ENCODE data around the gene CDAN1.
"Not testable (repeated sequence)": the region's sequence is repeated elsewhere in the genome, so short reads cannot be mapped to it uniquely, and the experiment has no call there.

CDAN1 gene

DNA sequence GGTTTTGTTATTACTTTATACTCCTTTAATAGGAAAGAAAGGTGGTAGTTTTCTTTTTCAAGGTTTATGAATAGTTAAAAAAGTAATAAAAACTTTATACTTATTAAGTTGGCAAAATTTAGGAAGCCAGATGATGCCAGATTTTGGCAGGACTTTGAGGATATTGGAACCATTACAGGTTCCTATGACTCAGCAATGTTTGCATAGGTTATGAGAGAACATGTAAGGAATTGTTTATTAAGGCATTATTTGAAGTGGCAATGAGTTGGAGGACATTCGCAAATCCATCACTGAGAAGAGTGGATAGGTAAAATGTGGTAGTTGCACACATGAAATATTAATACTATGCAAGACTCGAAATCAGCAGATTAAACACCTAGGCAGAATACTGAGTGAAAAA is 29.9 kb downstream of the CDAN1 start:
- no peak for DNase-seq (ENCODE audit: low read depth in 2 of 2)

DNA sequence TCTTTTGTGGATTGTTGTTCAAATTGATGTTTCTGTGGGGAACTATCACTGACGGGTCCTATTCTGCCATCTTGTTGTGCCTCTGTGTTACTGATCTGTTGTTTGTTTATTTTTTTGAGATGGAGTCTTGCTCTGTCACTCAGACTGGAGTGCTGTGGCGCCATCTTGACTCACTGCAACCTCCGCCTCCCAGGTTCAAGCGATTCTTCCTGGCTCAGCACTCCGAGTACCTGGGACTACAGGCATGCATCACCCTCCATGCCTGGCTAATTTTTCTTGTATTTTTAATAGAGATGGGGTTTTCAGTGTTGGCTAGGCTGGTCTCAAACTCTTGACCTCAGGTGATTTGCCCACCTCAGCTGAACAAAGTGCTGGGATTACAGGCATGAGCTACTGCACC is 31.6 kb downstream of the CDAN1 start:
- DNase-seq (ENCODE audit: low read depth in 2 of 2) = no peak

DNA sequence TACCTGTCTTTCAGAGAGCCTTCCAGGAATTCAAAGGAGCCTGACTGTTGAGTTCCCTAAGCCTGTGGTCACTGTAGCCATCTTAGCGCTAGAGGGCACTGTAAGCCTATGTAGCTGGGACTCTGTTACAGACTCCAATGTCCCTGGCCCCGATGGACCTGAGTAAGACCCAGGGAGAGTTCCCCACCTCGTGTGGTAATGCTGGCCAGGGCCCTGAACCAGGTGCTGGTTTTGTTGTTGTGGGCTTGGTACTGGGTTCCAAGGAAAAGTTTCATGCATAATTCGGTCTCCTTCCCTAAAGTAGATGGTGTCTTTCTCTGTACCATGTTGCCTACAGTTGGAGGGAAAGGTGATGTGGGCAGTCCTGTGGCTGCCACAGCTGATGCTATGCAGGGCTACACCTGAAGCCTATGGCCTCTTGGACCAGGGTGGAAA is 32.4 kb downstream of the CDAN1 start:
- DNase-seq (ENCODE audit: low read depth in 2 of 2) = peak; percentile 19 to 25

DNA sequence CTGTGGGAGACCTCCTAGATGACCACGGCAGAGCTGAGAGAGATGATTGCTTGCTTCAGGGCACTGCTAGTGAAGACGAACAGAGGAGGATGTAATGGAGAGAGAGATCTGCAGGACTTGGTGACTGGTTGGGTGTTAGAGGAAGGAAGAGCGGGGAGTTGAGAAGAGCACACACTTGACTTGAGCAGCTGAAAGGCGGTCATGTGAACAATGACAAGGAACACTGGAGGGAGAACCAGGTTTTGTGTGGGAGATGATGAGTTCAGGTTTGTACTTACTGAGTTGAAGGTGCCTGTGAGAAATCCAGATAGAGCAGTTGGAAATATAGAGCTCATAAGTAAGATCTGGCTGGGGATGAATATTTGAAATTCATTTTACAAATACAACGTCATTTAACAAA is 40.3 kb downstream of the CDAN1 start:
- DNase-seq (ENCODE audit: low read depth in 2 of 2) = no peak

DNA sequence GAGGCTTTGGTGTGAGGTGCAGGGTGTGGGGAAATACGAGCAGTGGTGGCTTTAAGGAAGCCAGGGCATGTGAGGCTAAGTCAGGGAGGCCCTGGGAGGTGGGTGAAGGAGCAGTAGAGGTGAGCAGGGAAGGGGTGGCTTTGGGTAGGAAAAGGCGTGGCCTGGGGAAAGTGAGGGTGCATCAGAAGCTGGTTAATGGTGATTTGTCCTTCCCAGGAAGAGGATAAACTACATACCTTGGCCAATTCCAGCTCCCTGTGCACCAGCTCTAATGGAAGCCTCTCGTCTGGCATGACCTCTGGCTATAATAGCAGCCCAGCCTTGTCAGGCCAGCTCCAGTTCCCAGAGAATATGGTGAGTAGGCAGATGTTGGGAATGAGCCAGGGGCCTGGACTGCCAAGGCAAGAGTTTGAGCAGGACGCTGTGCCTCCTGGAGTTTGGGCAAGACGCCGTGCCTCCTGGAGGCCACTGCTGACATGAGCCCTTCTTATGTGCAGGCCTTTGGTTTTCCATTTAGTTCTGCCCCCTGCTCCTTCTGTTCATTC is 41.3 kb downstream of the CDAN1 start:
- DNase-seq (ENCODE audit: low read depth in 2 of 2) = no peak

DNA sequence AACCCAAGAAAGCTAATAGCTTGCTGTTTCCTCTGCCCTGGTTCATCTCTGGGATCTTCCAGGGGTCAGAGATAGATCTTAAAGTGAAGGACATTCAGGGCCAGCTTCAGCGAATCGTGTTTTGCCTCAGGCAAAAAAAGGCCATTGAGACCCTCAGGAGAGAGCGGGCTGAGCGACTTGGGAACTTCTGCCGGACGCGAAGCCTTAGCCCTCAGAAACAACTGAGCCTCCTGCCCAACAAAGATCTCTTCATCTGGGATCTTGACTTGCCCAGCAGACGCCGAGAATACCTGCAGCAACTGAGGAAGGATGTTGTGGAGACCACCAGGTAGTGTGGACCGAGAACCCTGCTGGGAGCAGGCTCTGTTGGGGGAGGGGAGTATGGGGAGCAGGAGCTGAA is 42.5 kb downstream of the CDAN1 start:
- no peak for DNase-seq (ENCODE audit: low read depth in 2 of 2)

DNA sequence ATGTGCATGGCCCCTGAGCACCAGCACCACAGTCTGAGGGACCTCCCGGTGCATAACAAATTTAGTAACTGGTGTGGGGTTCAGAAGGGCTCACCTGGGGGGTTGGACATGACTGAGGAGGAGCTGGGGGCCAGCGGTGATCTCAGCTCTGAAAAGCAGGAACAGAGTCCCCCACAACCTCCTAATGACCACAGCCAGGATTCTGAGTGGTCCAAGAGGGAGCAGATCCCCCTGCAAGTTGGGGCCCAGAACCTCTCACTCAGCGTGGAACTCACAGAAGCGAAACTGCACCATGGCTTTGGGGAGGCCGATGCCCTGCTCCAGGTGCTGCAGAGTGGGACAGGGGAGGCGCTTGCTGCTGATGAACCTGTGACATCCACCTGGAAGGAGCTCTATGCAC is 43.0 kb downstream of the CDAN1 start:
- DNase-seq (ENCODE audit: low read depth in 2 of 2) = no peak

DNA sequence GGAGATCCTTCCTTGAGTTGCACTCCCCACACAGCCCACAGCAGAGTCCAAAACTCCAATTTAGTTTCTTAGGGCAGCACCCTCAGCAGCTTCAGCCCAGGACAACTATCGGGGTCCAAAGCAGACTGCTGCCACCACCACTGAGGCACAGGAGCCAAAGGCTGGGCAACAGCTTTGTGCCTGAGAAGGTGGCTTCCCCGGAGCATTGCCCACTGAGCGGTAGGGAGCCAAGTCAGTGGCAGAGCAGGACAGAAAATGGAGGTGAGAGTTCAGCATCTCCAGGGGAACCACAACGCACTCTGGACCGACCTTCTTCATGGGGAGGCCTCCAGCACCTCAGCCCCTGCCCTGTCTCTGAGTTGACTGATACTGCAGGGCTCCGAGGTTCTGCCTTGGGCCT is 43.4 kb downstream of the CDAN1 start:
- no peak for DNase-seq (ENCODE audit: low read depth in 2 of 2)

DNA sequence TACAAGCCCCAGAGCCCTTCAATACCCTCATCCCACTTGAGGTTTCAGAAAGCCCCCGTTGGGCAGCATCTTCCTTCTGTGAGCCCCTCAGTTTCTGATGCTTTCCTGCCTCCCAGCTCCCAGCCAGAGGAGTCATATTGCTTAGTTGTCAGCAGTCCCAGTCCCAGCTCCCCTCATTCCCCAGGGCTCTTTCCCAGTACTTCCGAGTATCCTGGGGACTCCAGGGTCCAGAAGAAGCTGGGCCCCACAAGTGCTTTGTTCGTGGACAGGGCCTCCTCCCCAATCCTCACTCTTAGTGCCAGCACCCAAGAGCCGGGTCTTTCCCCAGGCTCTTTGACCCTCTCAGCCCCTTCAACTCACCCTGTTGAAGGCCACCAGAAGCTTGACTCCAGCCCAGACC is 43.9 kb downstream of the CDAN1 start:
- no peak for DNase-seq (ENCODE audit: low read depth in 2 of 2)

DNA sequence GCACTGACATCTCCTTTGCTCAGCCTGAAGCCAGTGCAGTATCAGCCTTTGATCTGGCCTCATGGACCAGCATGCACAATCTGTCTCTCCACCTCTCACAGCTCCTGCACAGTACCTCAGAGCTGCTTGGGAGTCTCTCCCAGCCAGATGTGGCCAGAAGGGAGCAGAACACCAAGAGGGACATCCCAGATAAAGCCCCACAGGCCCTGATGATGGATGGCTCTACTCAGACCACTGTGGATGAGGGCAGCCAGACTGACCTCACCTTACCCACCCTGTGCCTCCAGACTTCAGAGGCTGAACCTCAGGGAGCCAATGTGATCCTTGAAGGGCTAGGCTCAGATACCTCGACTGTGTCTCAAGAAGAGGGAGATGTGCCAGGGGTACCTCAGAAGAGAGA is 44.4 kb downstream of the CDAN1 start:
- DNase-seq (ENCODE audit: low read depth in 2 of 2) = no peak

DNA sequence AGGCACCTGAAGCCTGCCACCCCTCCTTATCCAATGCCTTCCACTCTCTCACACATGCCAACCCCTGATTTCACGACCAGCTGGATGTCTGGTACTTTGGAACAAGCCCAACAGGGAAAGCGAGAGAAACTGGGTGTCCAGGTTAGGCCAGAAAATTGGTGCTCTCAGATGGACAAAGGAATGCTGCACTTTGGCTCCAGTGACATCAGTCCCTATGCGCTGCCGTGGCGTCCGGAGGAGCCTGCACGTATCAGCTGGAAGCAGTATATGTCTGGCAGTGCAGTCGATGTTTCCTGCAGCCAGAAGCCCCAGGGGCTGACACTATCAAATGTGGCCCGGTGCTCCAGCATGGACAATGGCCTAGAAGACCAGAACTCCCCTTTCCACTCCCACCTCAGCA is 45.2 kb downstream of the CDAN1 start:
- no peak for DNase-seq (ENCODE audit: low read depth in 2 of 2)

DNA sequence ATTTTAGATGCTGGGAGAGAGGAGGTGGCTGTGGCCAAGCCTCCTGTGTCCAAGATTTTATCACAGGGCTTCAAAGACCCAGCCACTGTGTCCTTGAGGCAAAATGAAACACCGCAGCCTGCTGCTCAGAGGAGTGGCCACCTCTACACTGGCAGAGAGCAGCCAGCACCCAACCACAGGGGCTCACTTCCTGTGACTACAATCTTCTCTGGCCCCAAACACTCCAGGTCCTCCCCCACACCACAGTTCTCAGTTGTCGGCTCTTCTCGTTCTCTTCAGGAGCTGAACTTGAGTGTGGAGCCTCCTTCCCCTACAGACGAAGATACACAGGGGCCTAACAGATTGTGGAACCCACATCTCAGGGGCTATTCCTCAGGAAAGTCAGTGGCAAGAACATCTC is 45.6 kb downstream of the CDAN1 start:
- no peak for DNase-seq (ENCODE audit: low read depth in 2 of 2)

DNA sequence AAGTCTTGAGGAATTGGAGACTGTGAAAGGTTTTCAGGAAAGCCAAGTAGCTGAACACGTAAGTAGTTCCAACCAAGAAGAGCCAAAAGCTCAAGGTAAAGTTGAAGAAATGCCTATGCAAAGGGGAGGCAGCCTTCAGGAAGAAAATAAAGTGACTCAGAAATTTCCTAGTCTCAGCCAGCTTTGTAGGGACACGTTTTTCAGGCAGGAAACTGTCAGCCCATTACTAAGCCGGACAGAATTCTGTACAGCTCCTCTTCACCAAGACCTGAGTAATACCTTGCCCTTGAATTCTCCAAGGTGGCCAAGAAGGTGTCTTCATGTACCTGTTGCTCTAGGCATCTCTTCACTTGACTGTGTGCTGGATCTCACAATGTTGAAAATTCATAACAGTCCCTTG is 48.6 kb downstream of the CDAN1 start:
- no peak for DNase-seq (ENCODE audit: low read depth in 2 of 2)

DNA sequence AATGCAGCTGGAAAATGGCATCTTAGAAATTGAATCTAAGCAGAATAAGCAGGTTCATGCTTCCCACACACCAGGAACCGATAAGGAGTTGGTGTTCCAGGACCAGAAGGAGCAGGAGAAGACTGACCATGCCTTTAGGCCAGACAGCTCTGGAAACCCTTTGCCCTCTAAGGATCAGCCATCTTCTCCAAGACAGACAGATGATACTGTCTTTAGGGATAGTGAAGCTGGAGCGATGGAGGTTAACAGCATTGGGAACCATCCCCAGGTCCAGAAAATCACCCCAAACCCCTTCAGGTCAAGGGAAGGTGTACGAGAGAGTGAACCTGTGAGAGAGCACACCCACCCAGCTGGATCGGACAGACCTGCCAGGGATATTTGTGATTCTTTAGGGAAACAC is 49.2 kb downstream of the CDAN1 start:
- DNase-seq (ENCODE audit: low read depth in 2 of 2) = no peak

DNA sequence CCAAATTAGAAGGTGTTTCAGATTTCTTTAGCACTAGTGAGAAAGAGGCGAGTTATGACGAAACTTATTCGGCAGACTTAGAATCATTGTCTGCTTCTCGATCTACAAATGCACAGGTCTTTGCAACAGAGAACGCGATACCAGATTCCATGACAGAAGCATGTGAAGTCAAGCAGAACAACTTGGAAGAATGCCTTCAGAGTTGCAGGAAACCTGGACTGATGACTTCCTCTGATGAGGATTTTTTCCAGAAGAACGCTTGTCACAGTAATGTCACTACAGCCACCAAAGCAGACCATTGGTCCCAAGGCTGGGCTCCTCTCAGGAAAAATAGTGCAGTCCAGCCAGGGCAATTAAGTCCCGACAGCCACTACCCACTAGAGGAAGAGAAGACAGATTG is 50.6 kb downstream of the CDAN1 start:
- no peak for DNase-seq (ENCODE audit: low read depth in 2 of 2)

DNA sequence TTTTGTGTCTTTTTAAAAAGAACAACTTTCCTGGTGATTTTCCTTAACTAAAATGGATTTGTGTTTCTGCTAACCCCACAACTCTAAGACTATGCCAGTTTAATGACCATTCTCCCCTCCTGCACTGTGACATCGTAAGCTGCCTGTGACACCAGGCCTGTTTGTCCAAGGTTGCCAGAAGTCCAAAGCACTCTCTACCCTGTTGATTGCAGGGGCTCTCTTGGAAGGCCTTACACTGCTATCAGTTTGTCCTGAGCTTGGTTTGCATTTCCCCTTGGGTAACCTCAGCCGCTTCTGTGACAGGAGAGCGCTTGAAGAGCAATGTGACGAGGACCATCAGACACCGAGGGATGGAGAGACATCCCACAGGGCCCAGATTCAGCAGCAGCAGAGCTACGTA is 55.8 kb downstream of the CDAN1 start:
- no peak for DNase-seq (ENCODE audit: low read depth in 2 of 2)

DNA sequence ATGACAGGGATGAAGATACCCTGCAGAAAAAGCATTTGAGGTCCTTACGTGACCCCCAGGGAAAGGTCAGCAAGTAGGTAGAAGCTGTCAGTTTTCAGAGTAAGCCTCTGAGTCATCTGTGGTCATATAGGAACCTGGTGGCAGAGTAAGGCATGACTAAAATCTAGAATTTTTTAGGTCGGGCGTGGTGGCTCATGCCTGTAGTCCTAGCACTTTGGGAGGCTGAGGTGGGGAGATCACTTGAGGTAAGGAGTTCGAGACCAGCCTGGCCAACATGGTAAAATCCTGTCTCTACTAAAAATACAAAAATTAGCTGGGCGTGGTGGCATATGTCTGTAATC is 56.8 kb downstream of the CDAN1 start:
- not testable (repeated sequence) for DNase-seq (ENCODE audit: low read depth in 2 of 2)

DNA sequence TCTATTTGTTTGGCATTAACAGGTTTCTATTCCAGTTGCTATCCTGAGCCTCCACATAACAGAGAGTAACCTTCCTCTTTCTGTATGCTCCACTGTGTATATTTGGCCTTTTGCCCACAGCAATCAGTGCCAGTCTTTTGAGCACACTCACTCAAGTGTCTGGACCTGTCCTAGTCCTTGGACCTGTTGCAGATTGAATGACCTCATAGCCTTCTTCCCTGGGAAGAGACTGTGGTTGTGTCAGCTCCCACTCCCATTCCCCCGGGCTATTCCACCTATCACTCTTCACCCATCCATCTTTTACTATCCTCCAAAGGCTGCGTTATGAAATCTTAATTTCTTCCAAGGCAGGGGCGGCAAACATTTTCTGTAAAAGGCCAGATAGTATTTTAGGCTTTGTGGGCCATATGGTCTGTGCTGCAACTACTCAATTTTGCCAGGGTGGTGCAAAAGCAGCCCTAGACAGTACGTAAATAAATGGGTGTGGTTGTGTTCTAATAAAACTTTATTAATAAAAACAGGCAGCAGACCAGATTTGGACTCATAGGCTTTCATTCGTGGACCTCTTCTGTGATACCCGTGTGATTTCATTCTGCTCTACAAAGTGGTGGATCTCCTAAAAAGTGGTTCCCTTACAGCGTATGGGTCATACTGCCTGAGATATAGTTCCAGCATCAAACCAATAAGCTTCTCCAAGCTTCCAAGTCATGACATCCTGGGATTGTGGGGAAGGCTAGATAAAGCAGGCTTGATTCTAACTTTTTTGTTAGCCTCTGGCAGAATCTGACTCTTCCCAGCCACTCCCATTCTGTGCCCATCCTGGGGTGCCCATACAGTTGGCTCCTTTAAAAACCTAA is 57.4 kb downstream of the CDAN1 start:
- DNase-seq (ENCODE audit: low read depth in 2 of 2) = no peak

DNA sequence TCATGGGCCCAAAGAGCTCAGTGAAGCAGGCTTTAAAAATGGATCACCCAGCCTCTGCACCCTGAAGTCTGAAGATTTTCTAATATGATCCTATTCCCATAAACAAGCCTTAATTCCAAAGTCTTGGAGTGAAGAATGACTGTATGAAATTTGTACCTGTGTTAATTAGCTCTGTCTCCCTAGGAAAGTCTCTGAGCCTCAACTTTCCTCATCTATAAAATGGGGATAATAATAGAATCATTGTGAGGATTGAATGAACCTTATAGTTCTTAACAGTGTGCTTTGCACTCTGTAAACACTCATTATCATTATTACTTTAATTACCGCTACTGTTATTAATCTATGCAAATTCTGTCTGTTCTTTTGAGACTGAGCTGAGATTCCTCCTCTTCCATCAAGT is 61.9 kb downstream of the CDAN1 start:
- no peak for DNase-seq (ENCODE audit: low read depth in 2 of 2)

DNA sequence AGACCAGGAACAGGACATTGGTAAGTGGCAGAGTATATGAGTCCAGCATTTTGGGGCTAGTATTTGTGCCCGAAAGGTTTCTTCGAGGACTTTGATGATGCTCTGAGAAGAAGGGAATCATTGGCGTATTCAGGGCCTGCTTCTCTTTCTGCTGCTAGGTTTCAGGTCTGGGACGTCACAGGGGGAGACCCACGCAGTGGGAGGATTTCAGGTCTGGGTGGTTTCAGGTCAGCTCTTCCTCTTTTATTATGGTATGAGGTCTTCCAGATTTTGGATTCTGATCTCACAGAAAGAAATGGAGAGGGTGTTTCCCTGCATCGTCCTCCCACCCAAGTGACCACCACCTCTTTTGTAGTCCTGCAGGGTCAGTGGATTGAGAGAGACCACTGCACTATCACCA is 62.5 kb downstream of the CDAN1 start:
- no peak for DNase-seq (ENCODE audit: low read depth in 2 of 2)
